Upper lobe of left lung (tissue), 6 donors: ENCODE measurements around the gene COL23A1. TPM values are rescaled to one million over a fixed set of nuclear protein-coding genes. Genes with fewer than 3 reads are reported as not detected.

Experiments
- ATAC-seq, 2 donors: fragments of 200-7000 bp; cut with Tn5 transposase; one replicate each; pipeline ENCODE4 v1.9.1; 2022; ENCODE audit warnings: mild to moderate bottlenecking in 2 of 2, moderate library complexity in 2 of 2; ENCODE audit not compliant: low FRiP score in 2 of 2
- DNase-seq, 2 donors: peaks; one replicate each; pipeline ENCODE4 v3.0.0-alpha.2; 2019 to 2020
- H3K27ac ChIP-seq, 4 donors: fragments of 200-600 bp; sonication (generic); one replicate each; pipeline ENCODE4 v1.5.1; 2016 to 2019
- H3K27me3 ChIP-seq, 4 donors: fragments of 200-600 bp; sonication (generic); one replicate each; pipeline ENCODE4 v1.5.1; 2017 to 2019
- H3K36me3 ChIP-seq, 4 donors: fragments of 200-600 bp; sonication (generic); one replicate each; pipeline ENCODE4 v1.5.1; 2016 to 2019
- H3K4me1 ChIP-seq, 4 donors: fragments of 200-600 bp; sonication (generic); one replicate each; pipeline ENCODE4 v1.5.1; 2018 to 2019
- H3K4me3 ChIP-seq, 4 donors: fragments of 200-600 bp; sonication (generic); one replicate each; pipeline ENCODE4 v1.5.1; 2017 to 2019; ENCODE audit warnings: mild to moderate bottlenecking in 2 of 4, moderate library complexity in 1 of 4
- H3K9me3 ChIP-seq, 4 donors: fragments of 200-600 bp; sonication (generic); one replicate each; pipeline ENCODE4 v1.5.1; 2018 to 2019
- CTCF ChIP-seq, 6 experiments: fragments of 450-650 bp in 4 of 6; fragments of 200-600 bp in 2 of 6; sonication (generic) in 2 of 6; IDR thresholded peaks; one replicate each; pipeline ENCODE4 v1.5.1; 2016 to 2019; ENCODE audit warnings: antibody characterized with exemption in 6 of 6
- EP300 ChIP-seq, 4 donors: sonication (generic); formaldehyde crosslinking; IDR thresholded peaks; one replicate each; pipeline ENCODE4 v1.5.1; 2017; ENCODE audit warnings: antibody characterized with exemption in 4 of 4, control low read depth in 2 of 4
- POLR2A ChIP-seq, 4 donors: fragments of 450-650 bp; IDR thresholded peaks; one replicate each; pipeline ENCODE4 v1.5.1; 2016 to 2017; ENCODE audit warnings: antibody characterized with exemption in 4 of 4, mild to moderate bottlenecking in 2 of 4
- POLR2AphosphoS5 ChIP-seq, 2 donors: sonication (generic); formaldehyde crosslinking; IDR thresholded peaks; one replicate each; pipeline ENCODE4 v1.5.1; 2017; ENCODE audit warnings: antibody characterized with exemption in 2 of 2
- WGBS, 2 donors: methylation state at CpG; one replicate each; pipeline ENCODE4 v1.1.5; 2017 to 2018; 5-methylcytosine and 5-hydroxymethylcytosine counted together
- total RNA-seq, 6 donors: library from RNA; depleted of rRNA in 4 of 6; stranded (reverse); fragments of >200 nt in 4 of 6; gene quantifications; one replicate each; pipeline versions ENCODE4 v1.1.0 to v1.2.1, GENCODE V29; 2016 to 2021
- donor health status: DM: no; HTN: no; CAD: no; lungs with moderate emphysema.
- donor health status: DM: no; HTN: yes; CAD: no; lungs with severe emphysema.

COL23A1 gene
- total RNA-seq, 6 donors from 2014 or later: 0.61 to 3.1 (median 1.5) TPM

GRCh38 chr5:178465861-178466288 lies 124.3 kb downstream of the COL23A1 start:
- TF ChIP-seq POLR2A (IDR thresholded peaks at IDR 0.05): no peak
- no peak for TF ChIP-seq EP300 (IDR thresholded peaks at IDR 0.05)
- no peak for TF ChIP-seq CTCF (IDR thresholded peaks at IDR 0.05)
- TF ChIP-seq POLR2AphosphoS5 (IDR thresholded peaks at IDR 0.05): no peak
- ATAC-seq: no peak
- H3K27ac ChIP-seq: no peak overlapping the region
- H3K9me3 ChIP-seq: no peaks in the 10 kb centered on the region
- DNase-seq: no peak
- no peak overlapping the region for H3K4me3 ChIP-seq
- H3K4me1 ChIP-seq: peaks cover 24 to 34% (median 26%) of the 10 kb centered on the region in 4 donors
- WGBS, 2 donors: 92 to 94% methylated on average over 14 to 16 of the region's 16 CpGs
- H3K36me3 ChIP-seq: no peaks in the 10 kb centered on the region
- H3K27me3 ChIP-seq: no peaks in the 10 kb centered on the region

GRCh38 chr5:178465228-178465860 lies 124.8 kb downstream of the COL23A1 start:
- no peaks in the 10 kb centered on the region for H3K9me3 ChIP-seq
- WGBS, 2 donors: 92 to 95% methylated on average over 15 to 19 of the region's 19 CpGs
- no peak overlapping the region for H3K4me3 ChIP-seq
- TF ChIP-seq EP300 (IDR thresholded peaks at IDR 0.05): no peak
- no peak for TF ChIP-seq POLR2A (IDR thresholded peaks at IDR 0.05)
- no peak for TF ChIP-seq POLR2AphosphoS5 (IDR thresholded peaks at IDR 0.05)
- no peak for TF ChIP-seq CTCF (IDR thresholded peaks at IDR 0.05)
- H3K4me1 ChIP-seq: peaks cover 24 to 36% (median 27%) of the 10 kb centered on the region in 4 donors
- H3K36me3 ChIP-seq: no peaks in the 10 kb centered on the region
- DNase-seq: peak in 1 of 2 donors; percentile 44
- H3K27ac ChIP-seq: no peak overlapping the region
- H3K27me3 ChIP-seq: no peaks in the 10 kb centered on the region
- no peak for ATAC-seq

- 80 to 82% methylated on average over 13 to 14 of the region's 14 CpGs for whole genome bisulfite sequencing, 2 donors
- no peak for DNase-seq
- no peak for ATAC-seq
Measured at GRCh38 chr5:178464431-178465048, 125.7 kb downstream of the COL23A1 start.

GRCh38 chr5:178463321-178464155 lies 126.7 kb downstream of the COL23A1 start:
- no peak for DNase-seq
- no peak for ATAC-seq
- H3K9me3 ChIP-seq: no peaks in the 10 kb centered on the region
- H3K27ac ChIP-seq: no peak overlapping the region
- 84 to 92% methylated on average over 23 to 26 of the region's 30 CpGs for WGBS, 2 donors
- peaks cover 17 to 30% (median 26%) of the 10 kb centered on the region in 4 donors for H3K4me1 ChIP-seq
- no peaks in the 10 kb centered on the region for H3K36me3 ChIP-seq
- H3K27me3 ChIP-seq: no peaks in the 10 kb centered on the region
- H3K4me3 ChIP-seq: no peak overlapping the region
- TF ChIP-seq POLR2A (IDR thresholded peaks at IDR 0.05): no peak
- TF ChIP-seq EP300 (IDR thresholded peaks at IDR 0.05): no peak
- no peak for TF ChIP-seq CTCF (IDR thresholded peaks at IDR 0.05)
- TF ChIP-seq POLR2AphosphoS5 (IDR thresholded peaks at IDR 0.05): no peak

More at GRCh38 chr5:178464431-178465048, 125.7 kb downstream of the COL23A1 start:
- Histone ChIP-seq H3K9me3 (no peaks in the 10 kb centered on the region), H3K4me3 (no peak overlapping the region), H3K27ac (no peak overlapping the region), H3K36me3 (no peaks in the 10 kb centered on the region), H3K27me3 (no peaks in the 10 kb centered on the region), H3K4me1 (peaks cover 22 to 36% (median 27%) of the 10 kb centered on the region in 4 donors)
- TF ChIP-seq EP300 (IDR thresholded peaks at IDR 0.05): no peak
- TF ChIP-seq POLR2A (IDR thresholded peaks at IDR 0.05): no peak
- TF ChIP-seq CTCF (IDR thresholded peaks at IDR 0.05): no peak
- TF ChIP-seq POLR2AphosphoS5 (IDR thresholded peaks at IDR 0.05): no peak
